Ureter (tissue), 1 donor: ENCODE measurements around the gene COL2A1. TPM values are rescaled to one million over a fixed set of nuclear protein-coding genes. Genes with fewer than 3 reads are reported as not detected.

Source experiments
- DNase-seq: peaks from one replicate; pipeline ENCODE4 v3.0.0-alpha.2; 2020; ENCODE audit warnings: low spot score
- total RNA-seq: library from RNA; stranded (reverse); gene quantifications from one replicate; pipeline ENCODE4 v1.2.4, GENCODE V29; 2023
- donor health status: DM: yes; HTN: yes; CAD: no.

COL2A1 gene
- total RNA-seq, 1 donor from 2014 or later, result not detected

DNA sequence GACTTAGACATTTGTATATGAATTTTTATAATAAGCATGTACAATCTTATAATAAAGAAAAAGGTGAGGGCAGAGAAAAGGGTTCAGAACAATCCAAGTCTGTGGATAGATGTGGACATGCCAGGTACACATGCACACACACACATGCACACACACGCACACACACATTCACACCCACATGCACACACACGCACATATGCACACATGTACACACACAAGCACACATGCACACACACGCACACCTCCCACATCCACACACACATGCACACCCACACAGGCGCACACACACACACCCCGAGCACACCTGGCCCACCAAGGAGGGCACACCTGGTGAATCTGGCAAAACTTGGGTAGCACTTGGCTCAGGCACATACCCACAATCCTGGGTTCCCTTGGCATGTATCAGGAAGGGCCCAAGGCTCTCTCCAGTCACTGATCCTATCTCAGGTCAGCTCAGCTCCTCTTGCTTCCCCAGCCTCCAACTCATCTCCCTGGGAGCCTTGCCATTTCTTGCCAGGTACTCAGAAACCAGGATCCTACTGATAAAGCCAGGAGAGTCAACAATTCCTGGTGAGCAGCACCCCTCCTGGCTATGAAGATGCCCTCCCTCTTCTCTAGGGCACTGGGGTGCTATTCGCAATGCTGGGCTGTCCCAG lies 59.5 kb downstream of the COL2A1 start:
- no peak for DNase-seq

DNA sequence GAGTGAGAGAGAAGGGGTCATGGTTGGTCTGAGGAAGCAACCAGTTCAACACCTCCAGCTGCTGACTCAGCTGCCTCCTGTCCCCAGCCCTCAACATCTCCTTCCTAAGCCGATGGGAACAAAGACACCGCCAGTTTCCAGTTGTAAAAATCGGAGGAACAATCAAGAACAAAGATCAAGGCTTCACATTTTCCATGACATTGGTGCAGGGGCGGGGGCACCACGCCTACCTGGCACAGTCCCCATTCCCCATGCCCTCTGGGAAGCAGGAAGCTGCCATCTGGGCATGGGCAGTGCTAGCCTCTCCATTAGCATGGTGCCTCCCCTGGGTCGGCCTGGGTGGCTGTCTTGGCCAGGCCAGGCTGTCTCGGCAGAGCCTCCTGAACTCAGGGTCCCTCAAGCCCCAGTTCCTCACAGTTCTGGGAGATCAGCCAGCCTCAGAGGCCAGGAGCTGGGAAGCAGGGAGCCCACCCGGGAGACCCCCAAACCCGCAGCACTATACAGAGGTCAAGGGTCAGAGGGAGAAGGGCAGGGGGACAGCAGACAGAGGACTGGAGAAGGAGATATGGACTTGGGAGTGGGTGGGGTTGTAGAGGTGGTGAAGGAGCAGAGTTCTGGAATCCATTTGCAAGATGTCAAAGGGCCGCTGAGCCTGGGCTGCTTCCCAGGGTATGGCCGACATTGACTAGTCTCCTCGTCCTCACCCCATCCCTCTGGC lies 60.5 kb downstream of the COL2A1 start:
- no peak for DNase-seq

DNA sequence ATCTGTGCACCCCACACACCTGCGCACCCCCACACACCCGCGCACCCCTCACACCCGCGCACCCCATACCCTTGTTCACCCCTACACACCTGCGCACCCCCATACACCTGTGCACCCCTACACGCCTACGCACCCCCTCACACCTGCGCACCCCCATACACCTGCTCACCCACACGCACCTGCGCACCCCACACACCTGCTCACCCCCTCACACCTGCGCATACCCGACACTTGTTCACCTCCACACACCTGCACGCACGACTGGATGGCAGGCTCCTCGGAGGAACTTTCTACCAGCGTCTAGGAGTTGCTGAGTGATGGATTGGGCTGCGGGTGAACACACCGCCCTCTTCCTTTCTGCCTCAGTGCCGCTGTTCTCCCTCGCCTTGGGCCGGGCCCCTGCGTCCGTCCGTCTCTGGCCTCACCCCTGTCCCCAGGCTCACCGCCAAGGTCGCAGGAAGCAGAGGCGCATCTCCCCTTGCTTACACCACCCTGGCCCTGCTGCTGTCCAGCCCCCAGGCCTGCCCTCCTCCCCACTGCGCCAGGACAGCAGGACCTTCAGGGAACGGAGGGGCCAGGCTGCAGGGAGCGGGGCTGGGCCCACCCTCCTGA lies 61.6 kb downstream of the COL2A1 start:
- no peak for DNase-seq

DNA sequence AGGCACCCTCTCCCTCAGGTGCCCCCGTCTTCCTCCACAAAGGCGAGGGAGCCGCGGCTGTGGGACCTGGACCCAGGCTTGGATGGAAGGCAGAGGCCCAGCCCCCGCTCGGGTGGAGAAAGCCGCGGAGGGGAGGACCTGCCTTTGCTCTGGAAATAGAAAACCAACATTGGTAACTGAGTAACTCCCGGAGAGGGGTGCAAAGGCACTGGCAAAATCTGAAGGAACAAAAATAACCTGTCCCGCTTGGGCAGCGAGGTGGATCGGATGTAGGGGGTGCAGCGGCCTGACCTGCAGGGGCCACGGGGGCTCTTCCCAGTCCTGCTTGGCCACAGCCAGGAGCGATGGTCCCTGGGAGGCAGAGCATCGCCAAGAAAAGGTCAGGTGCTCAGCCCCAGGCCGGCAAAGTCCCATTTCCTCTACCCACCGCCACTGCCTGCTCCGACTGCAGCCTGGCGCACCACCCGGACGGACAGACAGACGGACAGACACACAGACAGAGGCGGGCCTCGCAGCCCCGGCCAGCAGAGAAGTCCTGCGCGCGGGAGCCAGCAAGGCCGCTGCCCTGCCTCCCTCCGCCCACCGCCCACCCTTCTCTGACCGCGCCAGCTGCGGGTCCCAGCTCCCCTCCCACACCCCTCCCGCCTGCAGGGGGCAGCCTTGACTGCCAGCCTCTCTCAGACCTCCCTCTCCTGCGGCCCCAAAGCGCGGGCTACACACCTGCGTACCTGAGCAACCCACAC lies 62.2 kb downstream of the COL2A1 start:
- DNase-seq, result no peak

- DNase-seq, result no peak
Measured at GRCh38 chr12:47941475-47941780, 62.8 kb downstream of the COL2A1 start.

- DNase-seq, result no peak
Measured at GRCh38 chr12:47940773-47941474, 63.4 kb downstream of the COL2A1 start.

DNA sequence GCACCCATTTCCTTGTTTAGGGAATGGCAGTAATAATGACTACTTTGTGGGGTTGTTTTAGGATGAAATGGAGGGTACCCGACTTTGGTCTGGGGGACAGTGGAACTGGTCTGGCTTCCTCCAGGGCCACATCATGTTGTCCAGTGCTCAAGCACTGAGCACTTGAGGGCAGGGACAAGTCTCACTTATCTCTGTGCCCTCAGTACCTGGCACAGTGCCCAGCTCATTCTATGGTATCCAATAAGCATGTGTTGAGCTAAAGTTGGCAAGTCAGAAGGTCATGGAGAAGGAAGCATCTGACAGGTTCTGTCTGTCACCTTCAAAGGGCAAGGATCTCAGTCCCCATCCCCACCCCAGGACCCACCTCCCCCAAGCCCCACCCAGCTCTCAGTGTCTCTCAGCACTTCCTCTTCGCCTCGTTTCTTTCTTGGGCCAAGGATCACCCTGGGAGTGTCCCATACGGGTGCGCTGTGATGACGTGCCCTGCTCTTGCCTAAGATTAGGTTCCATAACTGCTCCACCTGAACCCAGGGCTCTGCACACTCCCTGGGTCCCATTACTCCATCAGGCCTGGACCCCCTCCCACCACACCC lies 65.2 kb downstream of the COL2A1 start:
- DNase-seq, result no peak

GRCh38 chr12:47938594-47938993 lies 65.7 kb downstream of the COL2A1 start:
- DNase-seq, result no peak

DNA sequence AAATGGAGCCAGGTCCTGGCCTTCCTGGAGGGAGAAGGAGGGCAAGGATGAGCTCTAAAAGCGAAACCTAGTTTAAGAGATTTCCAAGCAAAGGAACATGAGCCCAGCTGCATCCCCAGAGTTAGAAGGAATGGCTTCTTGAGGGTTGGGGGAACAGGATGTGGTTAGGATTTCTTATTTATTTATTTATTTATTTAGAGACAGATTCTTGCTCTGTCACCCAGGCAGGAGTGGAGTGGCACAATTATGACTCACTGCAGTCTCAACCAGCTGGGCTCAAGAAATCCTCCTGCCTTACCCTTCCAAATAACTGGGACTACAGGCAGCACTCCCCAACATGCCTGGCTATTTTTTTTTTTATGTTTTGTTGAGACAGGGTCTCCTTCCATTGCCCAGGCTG lies 66.2 kb downstream of the COL2A1 start:
- DNase-seq, result no peak

DNA sequence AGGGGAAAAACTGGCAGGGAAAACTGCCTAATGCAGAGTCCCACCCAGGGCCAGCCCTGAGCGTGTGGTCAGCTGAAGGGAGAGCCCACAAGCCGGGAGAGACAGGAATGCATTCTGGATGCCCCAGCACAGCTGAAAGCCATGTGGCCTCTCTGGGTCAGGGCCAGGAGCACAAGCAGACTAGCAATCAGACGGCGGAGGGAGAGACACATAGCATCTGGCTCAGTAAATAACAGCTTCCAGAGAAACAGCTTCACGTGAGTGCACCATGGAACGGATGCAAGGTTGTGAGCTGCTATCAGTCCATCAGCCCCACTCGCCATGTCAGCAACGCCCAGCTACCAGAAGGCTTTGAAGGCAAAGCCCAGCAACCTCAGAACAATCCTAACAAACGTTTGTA lies 69.1 kb downstream of the COL2A1 start:
- peak; percentile 41 for DNase-seq

DNA sequence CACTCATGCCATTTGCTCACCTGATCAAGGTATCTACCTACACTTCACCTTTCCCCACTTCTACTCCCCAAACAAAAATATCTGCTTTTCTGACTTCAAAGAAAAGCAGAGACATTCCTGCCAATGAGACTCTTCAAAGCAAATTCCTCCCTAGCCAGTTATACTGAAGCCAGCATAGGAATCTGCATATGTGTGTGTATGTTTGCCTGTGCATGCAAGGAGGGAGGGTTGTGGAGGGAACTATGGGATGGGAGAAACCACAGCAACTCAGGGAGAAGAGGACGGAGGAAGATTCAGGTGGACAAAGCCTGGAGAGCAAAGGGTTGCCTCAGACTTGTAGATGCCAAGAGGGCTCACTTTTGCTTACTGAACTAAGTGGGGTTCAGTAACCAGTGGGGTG lies 73.1 kb downstream of the COL2A1 start:
- DNase-seq, result no peak

- DNase-seq, result no peak
Measured at GRCh38 chr12:47930634-47931033, 73.6 kb downstream of the COL2A1 start.

DNA sequence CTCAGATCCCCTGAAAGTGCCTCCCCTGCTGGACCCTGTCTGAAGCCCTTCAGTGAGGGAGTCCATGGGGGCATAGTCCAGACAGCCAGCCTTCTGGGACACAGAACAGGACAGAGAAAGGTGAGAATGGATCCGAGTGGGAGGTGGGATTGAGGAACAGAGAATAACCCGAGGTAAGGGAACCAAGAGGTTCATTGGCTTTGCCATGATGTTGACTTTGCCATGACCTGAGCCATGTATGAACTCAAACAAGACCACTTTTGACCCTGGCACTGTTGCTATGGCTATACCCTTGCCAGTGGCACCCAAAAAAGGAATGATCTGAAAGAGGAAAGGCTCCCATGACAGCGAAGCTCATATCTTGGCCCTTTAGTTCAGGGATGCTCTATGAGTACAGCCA lies 76.9 kb downstream of the COL2A1 start:
- no peak for DNase-seq

Other genes starting within 250 kb of the COL2A1 start
- 83.4 TPM for gene RAPGEF3, start 245.6 kb downstream of the COL2A1 start, total RNA-seq
- gene SLC48A1, start 231.2 kb downstream of the COL2A1 start, total RNA-seq, result 41.3 TPM
- gene HDAC7, start 184.6 kb downstream of the COL2A1 start, total RNA-seq, result 144 TPM
- gene VDR, start 99.5 kb downstream of the COL2A1 start, total RNA-seq, result 12.6 TPM
- gene TMEM106C, start 40.9 kb downstream of the COL2A1 start, total RNA-seq, result 39.0 TPM
- 32.3 TPM for gene SENP1, start 101.6 kb upstream of the COL2A1 start, total RNA-seq
- 55.1 TPM for gene PFKM, start 114.9 kb upstream of the COL2A1 start, total RNA-seq
- 51.1 TPM for gene ASB8, start 153.0 kb upstream of the COL2A1 start, total RNA-seq
- gene CCDC184, start 179.2 kb upstream of the COL2A1 start, total RNA-seq, result 5.6 TPM
- not detected for gene OR10AD1, start 198.8 kb upstream of the COL2A1 start, total RNA-seq